ENCODE results near the gene LAMP5. TPM values are rescaled to one million over a fixed set of nuclear protein-coding genes. Genes with fewer than 3 reads are reported as not detected.
A peak's percentile ranks its signal among the peaks of the same experiment; 100 is the strongest.

Gene LAMP5
- total and polyA plus RNA-seq, 2 of the 13 experiments (the other 11 are each of a cell fraction or from before 2014, with no cell fraction given) = not detected

- ChIA-PET POLR2A (no interaction called here), CTCF (ENCODE audit: low intra/inter-chr PET ratio, low total read pairs) (no interaction called here)
- no TSS peak for BruUV-seq (replicated peaks)
- Histone ChIP-seq H3K27ac (ENCODE audit: extremely low read length, insufficient read depth, low read length) (no peak overlapping the region), H3K9me3 (ENCODE audit: low read length) (no peaks in the 10 kb centered on the region), H2AFZ (ENCODE audit: low read length) (no peak overlapping the region), H3K4me3 (replicated peaks in 1 of 3; ENCODE audit: insufficient read depth in 1 of 3, low read depth in 2 of 3, low read length in 3 of 3) (no peak overlapping the region), H3K9ac (ENCODE audit: insufficient read depth, low read depth, low read length) (no peak overlapping the region), H3K36me3 (replicated peaks in 1 of 2; ENCODE audit: control insufficient read depth in 1 of 2, insufficient read depth in 2 of 2, low read length in 2 of 2) (no peaks in the 10 kb centered on the region), H4K20me1 (ENCODE audit: insufficient read depth, low read length) (no peaks in the 10 kb centered on the region), H3K79me2 (ENCODE audit: insufficient read depth, low read length) (no peaks in the 10 kb centered on the region), H3K4me1 (ENCODE audit: insufficient read depth, low read length) (no peaks in the 10 kb centered on the region), H3K27me3 (ENCODE audit: control insufficient read depth in 1 of 2, insufficient read depth in 2 of 2, low read length in 2 of 2) (peaks cover 2 to 62% of the 10 kb centered on the region in 2 experiments; a peak in 4 of 5 replicates), H3K4me2 (ENCODE audit: low read depth, low read length) (no peak overlapping the region)
- no peak for DNase-seq (ENCODE audit: low spot score)
- FAIRE-seq = no peak
- WGBS (ENCODE audit: low lambda C conversion rate) = 49% methylated on average over 31 of the region's 38 CpGs
- intact Hi-C loops (cut with micrococcal nuclease; ENCODE audit: unreplicated experiment) = no loop called here
- in situ Hi-C loops (cut with HindIII; ENCODE audit: extremely low pct_ligation_motif_present, low pct_unique_long_range_greater_than_20kb) = no loop called here
- TF ChIP-seq ZNF446 (CRISPR knock-in tag; IDR thresholded peaks at IDR 0.05) = 0 out of 2 replicates have a peak, but pooled peaks have one; percentile 31
- TF ChIP-seq ARNT2 (CRISPR knock-in tag; IDR thresholded peaks at IDR 0.05; ENCODE audit: low read depth) = no peak
- no peak for ATAC-seq
Measured at GRCh38 chr20:9515741-9516233, 1.4 kb downstream of the LAMP5 start.

- Histone ChIP-seq H3K9ac (ENCODE audit: insufficient read depth, low read depth, low read length) (no peak overlapping the region), H3K27me3 (ENCODE audit: control insufficient read depth in 1 of 2, insufficient read depth in 2 of 2, low read length in 2 of 2) (peaks cover 2 to 62% of the 10 kb centered on the region in 2 experiments; a peak in 4 of 5 replicates), H3K27ac (ENCODE audit: extremely low read length, insufficient read depth, low read length) (no peak overlapping the region), H3K79me2 (ENCODE audit: insufficient read depth, low read length) (no peaks in the 10 kb centered on the region), H3K4me3 (replicated peaks in 1 of 3; ENCODE audit: insufficient read depth in 1 of 3, low read depth in 2 of 3, low read length in 3 of 3) (no peak overlapping the region), H2AFZ (ENCODE audit: low read length) (no peak overlapping the region), H3K9me3 (ENCODE audit: low read length) (no peaks in the 10 kb centered on the region), H4K20me1 (ENCODE audit: insufficient read depth, low read length) (no peaks in the 10 kb centered on the region), H3K4me2 (ENCODE audit: low read depth, low read length) (no peak overlapping the region), H3K4me1 (ENCODE audit: insufficient read depth, low read length) (no peaks in the 10 kb centered on the region), H3K36me3 (replicated peaks in 1 of 2; ENCODE audit: control insufficient read depth in 1 of 2, insufficient read depth in 2 of 2, low read length in 2 of 2) (no peaks in the 10 kb centered on the region)
- ATAC-seq (no peak), DNase-seq (ENCODE audit: low spot score) (no peak), FAIRE-seq (no peak)
- BruUV-seq (replicated peaks) = no TSS peak
- intact Hi-C loops (cut with micrococcal nuclease; ENCODE audit: unreplicated experiment) (no loop called here), in situ Hi-C loops (cut with HindIII; ENCODE audit: extremely low pct_ligation_motif_present, low pct_unique_long_range_greater_than_20kb) (no loop called here)
- WGBS (ENCODE audit: low lambda C conversion rate) = 32% methylated on average over 28 of the region's 28 CpGs
- ChIA-PET POLR2A (no interaction called here), CTCF (ENCODE audit: low intra/inter-chr PET ratio, low total read pairs) (no interaction called here)
- TF ChIP-seq REPIN1 (CRISPR knock-in tag; IDR thresholded peaks at IDR 0.05; ENCODE audit: borderline replicate concordance, low read depth) = no peak
- no peak for TF ChIP-seq THAP7 (CRISPR knock-in tag; IDR thresholded peaks at IDR 0.05)
- no peak for TF ChIP-seq ZNF816 (CRISPR knock-in tag; IDR thresholded peaks at IDR 0.05; ENCODE audit: borderline replicate concordance)
- no peak for TF ChIP-seq ZNF619 (CRISPR knock-in tag; IDR thresholded peaks at IDR 0.05)
- no peak for TF ChIP-seq FOXK1 (CRISPR knock-in tag; IDR thresholded peaks at IDR 0.05; ENCODE audit: borderline replicate concordance, low read depth)
- no peak for TF ChIP-seq ZNF292 (CRISPR knock-in tag; IDR thresholded peaks at IDR 0.05; ENCODE audit: borderline replicate concordance, low read depth)
- TF ChIP-seq ZBTB8A (CRISPR knock-in tag; IDR thresholded peaks at IDR 0.05; ENCODE audit: borderline replicate concordance, low read depth) = no peak
- TF ChIP-seq ZC3H13 (CRISPR knock-in tag; IDR thresholded peaks at IDR 0.05) = no peak
- no peak for TF ChIP-seq ARID2 (CRISPR knock-in tag; IDR thresholded peaks at IDR 0.05; ENCODE audit: borderline replicate concordance)
- TF ChIP-seq SALL1 (CRISPR knock-in tag; IDR thresholded peaks at IDR 0.05) = no peak
- no peak for TF ChIP-seq PRDM10 (CRISPR knock-in tag; IDR thresholded peaks at IDR 0.05; ENCODE audit: low read depth)
Measured at GRCh38 chr20:9516234-9516871, 2.0 kb downstream of the LAMP5 start.
